GM23248 (cell line): Measurements from ENCODE around the gene FAS. TPM values are rescaled to one million over a fixed set of nuclear protein-coding genes. Genes with fewer than 3 reads are reported as not detected.

Experiments used
- DNase-seq: peaks from one replicate; pipeline ENCODE4 v3.0.0-alpha.2; 2015
- H2AFZ ChIP-seq: fragments of 200-600 bp; sonication (generic); 2 replicates; pipeline ENCODE4 v1.6.1; 2016; ENCODE audit warnings: antibody characterized with exemption
- H3F3A ChIP-seq: fragments of 200-600 bp; sonication (generic); 2 replicates; pipeline ENCODE4 v1.6.1; 2016; ENCODE audit warnings: mild to moderate bottlenecking, antibody characterized with exemption, mixed run types; ENCODE audit not compliant: insufficient read depth
- H3K27ac ChIP-seq: fragments of 200-600 bp; sonication (generic); 2 replicates; pipeline ENCODE4 v1.5.1; 2016; ENCODE audit warnings: mild to moderate bottlenecking
- H3K27me3 ChIP-seq: fragments of 200-600 bp; sonication (generic); replicated peaks from 2 replicates; pipeline ENCODE4 v1.6.1; 2016; ENCODE audit warnings: mild to moderate bottlenecking; ENCODE audit not compliant: insufficient read depth
- H3K36me3 ChIP-seq: fragments of 200-600 bp; sonication (generic); 2 replicates; pipeline ENCODE4 v1.6.1; 2016; ENCODE audit warnings: low read depth, mild to moderate bottlenecking
- H3K4me1 ChIP-seq: fragments of 200-600 bp; sonication (generic); 2 replicates; pipeline ENCODE4 v1.6.1; 2016; ENCODE audit warnings: mild to moderate bottlenecking; ENCODE audit not compliant: insufficient read depth
- H3K4me2 ChIP-seq: fragments of 200-600 bp; sonication (generic); one replicate; pipeline ENCODE4 v1.6.1; 2016; ENCODE audit warnings: mild to moderate bottlenecking; ENCODE audit not compliant: unreplicated experiment
- H3K4me3 ChIP-seq: fragments of 200-600 bp; sonication (generic); 2 replicates; pipeline ENCODE4 v1.5.1; 2016; ENCODE audit warnings: mild to moderate bottlenecking
- H3K79me2 ChIP-seq: fragments of 200-600 bp; sonication (generic); 2 replicates; pipeline ENCODE4 v1.6.1; 2016; ENCODE audit warnings: mild to moderate bottlenecking; ENCODE audit not compliant: insufficient read depth
- H3K9ac ChIP-seq: fragments of 200-600 bp; sonication (generic); 2 replicates; pipeline ENCODE4 v1.6.1; 2016; ENCODE audit warnings: mild to moderate bottlenecking
- H3K9me2 ChIP-seq: fragments of 200-600 bp; sonication (generic); 2 replicates; pipeline ENCODE4 v1.6.1; 2016; ENCODE audit warnings: mixed run types, mild to moderate bottlenecking, moderate library complexity; ENCODE audit not compliant: insufficient read depth
- H3K9me3 ChIP-seq: fragments of 200-600 bp; sonication (generic); one replicate; pipeline ENCODE4 v1.6.1; 2017; ENCODE audit warnings: low read depth
- H4K20me1 ChIP-seq: fragments of 200-600 bp; sonication (generic); 2 replicates; pipeline ENCODE4 v1.6.0; 2016; ENCODE audit not compliant: insufficient read depth
- EZH2 ChIP-seq: fragments of 200-600 bp; sonication (generic); IDR thresholded peaks from 2 replicates; pipeline ENCODE4 v1.6.1; 2018; ENCODE audit warnings: antibody characterized with exemption, mild to moderate bottlenecking; ENCODE audit not compliant: insufficient read depth, poor library complexity, severe bottlenecking
- EZH2phosphoT487 ChIP-seq: fragments of 200-600 bp; sonication (generic); IDR thresholded peaks from 2 replicates; pipeline ENCODE4 v1.6.1; 2018; ENCODE audit warnings: antibody characterized with exemption, moderate library complexity, mild to moderate bottlenecking, low read depth; ENCODE audit not compliant: insufficient read depth
- WGBS, 2 experiments: methylation state at CpG; one replicate each; pipeline ENCODE4 v1.1.6; 2015 to 2017; ENCODE audit warnings: low lambda C conversion rate in 2 of 2, low coverage in 1 of 2; ENCODE audit errors: missing lambda C conversion rate in 2 of 2; 5-methylcytosine and 5-hydroxymethylcytosine counted together
- in situ Hi-C: fragments of 300-500 bp; cut with MboI; formaldehyde crosslinking; loops from 2 replicates; pipeline ENCODE4 v1.15.0; 2020
- polyA plus RNA-seq: library from polyadenylated mRNA; unstranded; fragments of >200 nt; fragmentation: Nextera tagmentation; extraction: Ambion mirVana; gene quantifications from 2 replicates; pipeline ENCODE4 v1.2.1, GENCODE V29; 2016
- total RNA-seq: library from RNA; depleted of rRNA; stranded (reverse); fragments of >200 nt; shearing (Covaris generic); gene quantifications from 2 replicates; pipeline ENCODE4 v1.2.3, GENCODE V29; 2014; rRNA removed

The FAS gene
- total RNA-seq (69.0 and 77.8 TPM in 2 replicates), polyA plus RNA-seq (54.5 and 55.4 TPM in 2 replicates)

- in situ Hi-C loops: no loop called here
- H4K20me1 ChIP-seq: no peaks in the 10 kb centered on the region
- no peaks in the 10 kb centered on the region for H3K9me3 ChIP-seq
These were observed at the start of gene FAS for GRCh38 chr10:88990384-88991160. Gene FAS (plus strand): TSS chr10:88990798. CDS start chr10:88990877, 79 bp downstream.

DNA sequence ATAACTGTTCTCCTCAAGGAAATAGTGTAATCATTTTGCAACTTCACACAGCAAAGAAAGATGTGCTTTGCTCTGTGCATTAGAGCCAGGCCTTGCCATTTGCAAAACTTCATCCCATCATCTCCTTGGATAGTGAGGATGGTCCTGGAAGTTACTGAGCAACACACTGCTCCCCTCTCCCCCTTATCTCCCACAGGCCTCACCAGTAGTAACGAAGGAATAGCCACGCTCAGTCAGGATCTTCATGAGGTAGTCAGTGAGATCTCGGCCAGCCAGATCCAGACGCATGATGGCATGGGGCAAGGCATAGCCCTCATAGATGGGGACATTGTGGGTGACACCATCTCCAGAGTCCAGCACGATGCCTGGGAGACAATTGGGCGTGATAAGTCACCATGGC is 49.6 kb upstream of the FAS start:
- Histone ChIP-seq H3K9me2 (no peaks in the 10 kb centered on the region), H3K27ac (no peak overlapping the region), H3K27me3 (no peaks in the 10 kb centered on the region), H3K4me3 (no peak overlapping the region), H3K4me2 (no peak overlapping the region), H4K20me1 (no peaks in the 10 kb centered on the region), H3K9ac (no peak overlapping the region), H3K79me2 (no peaks in the 10 kb centered on the region), H3K9me3 (no peaks in the 10 kb centered on the region), H3F3A (peaks cover 8% of the 10 kb centered on the region; the same call in 1 of the 2 replicates), H3K36me3 (peaks cover 26% of the 10 kb centered on the region; the same call in 1 of the 2 replicates), H3K4me1 (no peaks in the 10 kb centered on the region), H2AFZ (no peak overlapping the region)
- TF ChIP-seq EZH2phosphoT487 (no peak), EZH2 (no peak)
- in situ Hi-C loops: loop anchor here (25.0 kb wide), 1 partner anchor 254 kb away; no protein-coding TSS in a partner anchor
- WGBS, 2 experiments: 96 to 98% methylated on average over 6 of the region's 6 CpGs
- DNase-seq: no peak

More at GRCh38 chr10:88990384-88991160, at the start of gene FAS:
- Histone ChIP-seq H2AFZ (peak within 1 kb of the TSS; percentile 77), H3K4me3 (peak within 1 kb of the TSS; percentile 90), H3K27me3 (no peaks in the 10 kb centered on the region), H3K9me2 (no peaks in the 10 kb centered on the region), H3F3A (peaks cover 35% of the 10 kb centered on the region), H3K4me1 (peaks cover 36% of the 10 kb centered on the region), H3K4me2 (peak within 1 kb of the TSS; percentile 99), H3K27ac (peak within 1 kb of the TSS; percentile 89), H3K9ac (peak within 1 kb of the TSS; percentile 91), H3K79me2 (peaks cover 84% of the 10 kb centered on the region), H3K36me3 (no peaks in the 10 kb centered on the region)
- DNase-seq: peak; percentile 87
- 0 to 1% methylated on average over 45 to 51 of the region's 51 CpGs for WGBS, 2 experiments
- TF ChIP-seq EZH2phosphoT487: no peak
- TF ChIP-seq EZH2: no peak

DNA sequence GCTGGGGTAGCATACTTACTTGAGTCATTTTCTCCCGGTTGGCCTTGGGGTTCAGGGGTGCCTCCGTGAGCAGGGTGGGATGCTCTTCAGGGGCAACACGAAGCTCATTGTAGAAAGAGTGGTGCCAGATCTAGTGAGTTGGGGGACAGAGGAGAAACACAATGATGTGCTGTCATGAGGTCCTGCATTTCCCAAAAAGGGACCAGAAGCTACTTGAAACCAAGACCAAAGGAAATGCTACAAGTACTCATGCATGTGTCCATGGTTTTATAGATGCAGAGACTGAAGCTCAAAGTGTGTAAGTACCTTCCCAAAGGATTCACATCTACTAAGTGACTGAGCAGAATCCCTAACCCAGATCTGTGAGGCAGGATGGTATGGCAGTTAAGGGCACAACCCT is 46.8 kb upstream of the FAS start:
- Histone ChIP-seq H3K27me3 (no peaks in the 10 kb centered on the region), H3K4me2 (no peak overlapping the region), H3K9ac (no peak overlapping the region), H4K20me1 (no peaks in the 10 kb centered on the region), H3K27ac (no peak overlapping the region), H3K79me2 (peaks cover 13% of the 10 kb centered on the region), H3K36me3 (peaks cover 26% of the 10 kb centered on the region; the same call in 1 of the 2 replicates), H3K4me3 (no peak overlapping the region), H3K4me1 (peaks cover 5% of the 10 kb centered on the region; the same call in 1 of the 2 replicates), H3F3A (0 out of 2 replicates have a peak, but pooled peaks cover 13% of the 10 kb centered on the region), H3K9me3 (no peaks in the 10 kb centered on the region), H3K9me2 (no peaks in the 10 kb centered on the region), H2AFZ (no peak overlapping the region)
- no peak for DNase-seq
- WGBS, 2 experiments: 91 to 92% methylated on average over 3 of the region's 3 CpGs
- TF ChIP-seq EZH2phosphoT487 (no peak), EZH2 (no peak)
- in situ Hi-C loops: loop anchor here (25.0 kb wide), 1 partner anchor 256 kb away; no protein-coding TSS in a partner anchor

DNA sequence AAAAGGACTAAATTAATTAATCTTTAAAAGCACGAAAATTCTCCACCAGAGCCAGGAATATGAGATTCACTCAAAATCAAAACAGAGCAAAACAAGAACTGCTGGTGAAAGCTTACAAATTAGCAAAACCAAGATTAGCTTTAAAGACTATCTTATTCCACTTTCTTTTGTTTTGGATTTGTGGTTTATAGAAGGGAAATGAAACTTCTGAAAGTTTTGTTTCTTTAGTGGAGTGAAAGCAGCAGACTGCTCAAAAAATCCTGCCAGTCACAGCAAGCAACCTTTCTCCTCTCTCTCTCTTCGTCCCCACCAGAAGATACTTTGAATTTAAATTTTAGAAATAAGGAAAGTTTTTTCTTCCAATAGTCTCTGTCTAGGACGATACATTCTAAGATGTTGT is 45.8 kb upstream of the FAS start:
- H3K4me3 ChIP-seq: no peak overlapping the region
- TF ChIP-seq EZH2phosphoT487: no peak
- TF ChIP-seq EZH2: no peak
- H3K79me2 ChIP-seq: peaks cover 23% of the 10 kb centered on the region
- no peak overlapping the region for H3K27ac ChIP-seq
- H3K9me3 ChIP-seq: no peaks in the 10 kb centered on the region
- DNase-seq: no peak
- H3K27me3 ChIP-seq: no peaks in the 10 kb centered on the region
- H3K36me3 ChIP-seq: peaks cover 26% of the 10 kb centered on the region; the same call in 1 of the 2 replicates
- no peaks in the 10 kb centered on the region for H3K9me2 ChIP-seq
- H2AFZ ChIP-seq: no peak overlapping the region
- H3K4me2 ChIP-seq: no peak overlapping the region
- no peak overlapping the region for H3K9ac ChIP-seq
- 78 to 89% methylated on average over 3 of the region's 3 CpGs for WGBS, 2 experiments
- peaks cover 18% of the 10 kb centered on the region for H3F3A ChIP-seq
- peaks cover 15% of the 10 kb centered on the region for H3K4me1 ChIP-seq
- no peaks in the 10 kb centered on the region for H4K20me1 ChIP-seq
- in situ Hi-C loops: loop anchor here (25.0 kb wide), 1 partner anchor 258 kb away; no protein-coding TSS in a partner anchor
